OCI-LY1 (cell line): ENCODE measurements around the gene CMTM4.

Experiments used
- H2AFZ ChIP-seq: fragments of 200-600 bp; sonication (generic), shearing (Covaris generic); 2 replicates; pipeline ENCODE4 v1.6.0; 2014; ENCODE audit warnings: antibody characterized with exemption, mild to moderate bottlenecking, low read length
- H3F3A ChIP-seq: fragments of 200-600 bp; sonication (generic), shearing (Covaris generic); 2 replicates; pipeline ENCODE4 v1.6.0; 2014; ENCODE audit warnings: mild to moderate bottlenecking, antibody characterized with exemption, low read length, moderate library complexity; ENCODE audit not compliant: insufficient read depth
- H3K27ac ChIP-seq: fragments of 200-600 bp; sonication (generic); 2 replicates; pipeline ENCODE4 v1.5.1; 2014; ENCODE audit warnings: low read length, mixed run types, mild to moderate bottlenecking, low read depth; ENCODE audit not compliant: poor library complexity, severe bottlenecking
- H3K27me3 ChIP-seq: fragments of 200-600 bp; sonication (generic); 2 replicates; pipeline ENCODE4 v1.6.0; 2014; ENCODE audit warnings: antibody characterized with exemption, mild to moderate bottlenecking, low read length, moderate library complexity; ENCODE audit not compliant: insufficient read depth
- H3K36me3 ChIP-seq: fragments of 200-600 bp; sonication (generic); 2 replicates; pipeline ENCODE4 v1.6.1; 2014; ENCODE audit warnings: mild to moderate bottlenecking, antibody characterized with exemption, low read length, moderate library complexity, mixed read lengths; ENCODE audit not compliant: insufficient read depth
- H3K4me1 ChIP-seq: fragments of 200-600 bp; sonication (generic); 2 replicates; pipeline ENCODE4 v1.5.1; 2014; ENCODE audit warnings: mild to moderate bottlenecking, low read length, moderate library complexity; ENCODE audit not compliant: insufficient read depth, severe bottlenecking
- H3K4me2 ChIP-seq: fragments of 200-600 bp; sonication (generic), shearing (Covaris generic); 2 replicates; pipeline ENCODE4 v1.6.1; 2014; ENCODE audit warnings: low read length
- H3K4me3 ChIP-seq: fragments of 200-600 bp; sonication (generic); 2 replicates; pipeline ENCODE4 v1.5.1; 2014; ENCODE audit warnings: low read length, low read depth, mild to moderate bottlenecking, mixed read lengths; ENCODE audit not compliant: poor library complexity, severe bottlenecking
- H3K79me2 ChIP-seq: fragments of 200-600 bp; shearing (Covaris generic); 2 replicates; pipeline ENCODE4 v1.6.1; 2016; ENCODE audit warnings: mixed run types, low read length, mixed read lengths; ENCODE audit not compliant: insufficient read depth
- H3K9ac ChIP-seq: fragments of 200-600 bp; sonication (generic), shearing (Covaris generic); 2 replicates; pipeline ENCODE4 v1.6.1; 2014; ENCODE audit warnings: mild to moderate bottlenecking, low read length, mixed read lengths
- H3K9me2 ChIP-seq: fragments of 200-600 bp; sonication (generic), shearing (Covaris generic); 2 replicates; pipeline ENCODE4 v1.6.1; 2014; ENCODE audit warnings: low read depth, mild to moderate bottlenecking, low read length, mixed read lengths
- H3K9me3 ChIP-seq: fragments of 200-600 bp; shearing (Covaris generic); 2 replicates; pipeline ENCODE4 v1.6.1; 2014; ENCODE audit warnings: low read length, mixed read lengths
- H4K20me1 ChIP-seq: fragments of 200-600 bp; sonication (generic), shearing (Covaris generic); 2 replicates; pipeline ENCODE4 v1.6.0; 2016; ENCODE audit warnings: mild to moderate bottlenecking, low read length; ENCODE audit not compliant: insufficient read depth
- CTCF ChIP-seq: fragments of 200-600 bp; sonication (generic), shearing (Covaris generic); IDR thresholded peaks from 2 replicates; pipeline ENCODE4 v1.5.1; 2017; ENCODE audit warnings: mild to moderate bottlenecking, antibody characterized with exemption, low read length, moderate library complexity, mixed read lengths
- EZH2 ChIP-seq: fragments of 200-600 bp; sonication (generic), shearing (Covaris generic); IDR thresholded peaks from 2 replicates; pipeline ENCODE4 v1.8.0; 2017; ENCODE audit warnings: borderline replicate concordance, mixed run types, mild to moderate bottlenecking, antibody characterized with exemption, low read length, moderate library complexity, mixed read lengths

Gene CMTM4

GRCh38 chr16:66673691-66674090 is 22.9 kb downstream of the CMTM4 start:
- Histone ChIP-seq H3K9ac (no peak overlapping the region), H3K36me3 (no peaks in the 10 kb centered on the region)

GRCh38 chr16:66670691-66671388 is 25.7 kb downstream of the CMTM4 start:
- Histone ChIP-seq H3K4me3 (no peak overlapping the region), H3K27me3 (peaks cover 4% of the 10 kb centered on the region; the same call in 1 of the 2 replicates), H3K27ac (no peak overlapping the region), H3K9ac (no peak overlapping the region), H3K9me2 (no peaks in the 10 kb centered on the region), H3F3A (no peaks in the 10 kb centered on the region), H3K4me1 (no peaks in the 10 kb centered on the region), H3K4me2 (no peak overlapping the region), H3K36me3 (no peaks in the 10 kb centered on the region), H3K9me3 (no peaks in the 10 kb centered on the region), H3K79me2 (no peaks in the 10 kb centered on the region), H2AFZ (no peak overlapping the region), H4K20me1 (no peaks in the 10 kb centered on the region)
- no peak for TF ChIP-seq CTCF
- TF ChIP-seq EZH2 = no peak

More at GRCh38 chr16:66673691-66674090, 22.9 kb downstream of the CMTM4 start:
- Histone ChIP-seq H3F3A (no peaks in the 10 kb centered on the region), H3K27ac (no peak overlapping the region), H3K4me2 (no peak overlapping the region), H2AFZ (no peak overlapping the region), H3K79me2 (no peaks in the 10 kb centered on the region), H3K9me3 (no peaks in the 10 kb centered on the region), H3K4me1 (no peaks in the 10 kb centered on the region), H3K4me3 (no peak overlapping the region), H3K27me3 (peaks cover 4% of the 10 kb centered on the region; the same call in 1 of the 2 replicates), H4K20me1 (no peaks in the 10 kb centered on the region), H3K9me2 (no peaks in the 10 kb centered on the region)
- TF ChIP-seq CTCF (no peak), EZH2 (no peak)

DNA sequence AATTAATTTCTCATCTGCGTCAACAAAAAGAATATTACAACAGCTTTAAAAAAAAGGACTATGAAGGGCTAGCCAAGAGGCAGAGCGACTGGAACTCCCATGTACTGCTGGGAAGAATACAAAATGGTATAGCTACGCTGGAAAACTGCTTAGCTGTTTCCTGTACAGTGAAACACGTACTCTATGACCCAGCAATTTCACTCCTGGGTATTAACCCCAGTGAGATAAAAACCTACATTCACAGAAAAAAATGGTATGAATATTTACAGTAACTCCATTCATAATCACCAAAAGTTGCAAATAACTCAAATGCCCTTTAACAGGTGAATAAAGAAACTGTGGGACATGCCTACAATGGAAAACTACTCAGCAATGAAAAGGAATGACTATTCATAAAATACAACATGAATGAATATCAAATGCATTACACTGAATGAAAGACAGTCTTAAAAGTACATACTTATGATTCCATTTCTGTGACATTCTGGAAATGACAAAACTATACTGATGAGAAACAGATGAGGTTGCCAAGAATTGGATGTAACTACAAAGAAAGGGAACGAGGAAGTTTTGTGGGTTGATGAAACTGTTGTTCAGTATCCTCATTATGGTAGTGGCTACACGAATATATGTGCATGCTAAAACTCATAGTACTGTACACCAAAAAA is 27.6 kb downstream of the CMTM4 start:
- H3K27me3 ChIP-seq = peaks cover 4% of the 10 kb centered on the region; the same call in 1 of the 2 replicates
- no peak overlapping the region for H3K4me2 ChIP-seq
- no peak overlapping the region for H3K27ac ChIP-seq
- H2AFZ ChIP-seq = no peak overlapping the region
- H3K36me3 ChIP-seq = no peaks in the 10 kb centered on the region
- H3K9ac ChIP-seq = no peak overlapping the region
- TF ChIP-seq EZH2 = no peak
- no peak for TF ChIP-seq CTCF
- no peaks in the 10 kb centered on the region for H3K9me3 ChIP-seq
- no peaks in the 10 kb centered on the region for H3K9me2 ChIP-seq
- H3F3A ChIP-seq = no peaks in the 10 kb centered on the region
- H3K79me2 ChIP-seq = no peaks in the 10 kb centered on the region
- no peaks in the 10 kb centered on the region for H3K4me1 ChIP-seq
- no peaks in the 10 kb centered on the region for H4K20me1 ChIP-seq
- H3K4me3 ChIP-seq = no peak overlapping the region
